Measurements from ENCODE around the gene PPEF1. TPM values are rescaled to one million over a fixed set of nuclear protein-coding genes. Genes with fewer than 3 reads are reported as not detected.

Gene PPEF1
- total RNA-seq, 1 experiment from 2014 or later: 0.52 TPM

GRCh38 chrX:18769812-18770573 is 62.5 kb downstream of the PPEF1 start:
- Mint-ChIP-seq H3K9me3 (peaks cover 57 to 69% of the 10 kb centered on the region in 2 experiments), H3K36me3 (ENCODE audit: insufficient read depth in 1 of 3, low read depth in 3 of 3) (peaks cover 1 to 8% (median 7%) of the 10 kb centered on the region in 3 experiments), H3K27me3 (ENCODE audit: low read depth) (no peaks in the 10 kb centered on the region; the same call in 1 of the 2 replicates), H3K4me3 (no peak overlapping the region), H3K4me1 (peaks cover 5 to 7% of the 10 kb centered on the region in 2 experiments), H3K27ac (no peak overlapping the region)
- Histone ChIP-seq H2AK5ac (ENCODE audit: insufficient read length, low read length) (no peak overlapping the region), H3K14ac (ENCODE audit: insufficient read depth, low read length) (no peak overlapping the region), H3K23ac (ENCODE audit: insufficient read length, low read depth, low read length) (no peak overlapping the region), H3K4ac (ENCODE audit: low read depth, low read length) (no peak overlapping the region), H2BK12ac (ENCODE audit: insufficient read length, low read depth, low read length) (no peak overlapping the region), H2BK120ac (ENCODE audit: low read depth, low read length, poor library complexity, severe bottlenecking) (no peak overlapping the region), H2BK15ac (ENCODE audit: low read depth, low read length) (no peak overlapping the region), H3K56ac (ENCODE audit: insufficient read length, low read depth, low read length) (no peak overlapping the region), H2AFZ (ENCODE audit: low read length) (no peak overlapping the region), H3K79me2 (ENCODE audit: insufficient read depth, low read length) (no peaks in the 10 kb centered on the region), H3K9ac (ENCODE audit: extremely low read depth, insufficient read length, low read length) (no peak overlapping the region), H2BK20ac (ENCODE audit: low read depth, low read length, poor library complexity, severe bottlenecking) (no peak overlapping the region), H4K91ac (ENCODE audit: insufficient read length, low read depth, low read length) (no peak overlapping the region), H3K27ac (ENCODE audit: insufficient read length, low read depth, low read length) (no peak overlapping the region), H4K20me1 (ENCODE audit: control insufficient read depth, insufficient read depth, insufficient read length) (no peaks in the 10 kb centered on the region), H4K8ac (replicated peaks; ENCODE audit: insufficient read length, low read depth, low read length) (no peak overlapping the region), H3K4me2 (ENCODE audit: insufficient read depth, insufficient read length, low read length) (no peak overlapping the region), H3K18ac (ENCODE audit: insufficient read length, low read depth, low read length) (no peak overlapping the region), H3K23me2 (ENCODE audit: insufficient read length, low read depth, low read length, poor library complexity, severe bottlenecking) (no peaks in the 10 kb centered on the region), H2BK5ac (ENCODE audit: insufficient read length, low read length) (no peak overlapping the region), H3K27me3 (ENCODE audit: insufficient read depth, low read length) (no peaks in the 10 kb centered on the region), H3K4me1 (ENCODE audit: insufficient read depth, low read length) (no peaks in the 10 kb centered on the region), H4K5ac (ENCODE audit: insufficient read length, low read depth, low read length) (no peak overlapping the region), H3K9me3 (ENCODE audit: control insufficient read depth, low read depth, low read length) (peaks cover 7% of the 10 kb centered on the region), H3K79me1 (ENCODE audit: insufficient read depth, low read depth, low read length, poor library complexity, severe bottlenecking) (no peaks in the 10 kb centered on the region), H3T11ph (ENCODE audit: low read length) (no peak overlapping the region)
- DNase-seq: no peak
- TF ChIP-seq CTCF (conservative IDR thresholded peaks at IDR 0.05): no peak
- WGBS (ENCODE audit: extremely low coverage, insufficient read length, low lambda C conversion rate): no CpG with 5 or more reads among the region's 7 CpGs

Measured in H9 (cell line).